Measurements from ENCODE around the gene B4GALT6. TPM values are rescaled to one million over a fixed set of nuclear protein-coding genes. Genes with fewer than 3 reads are reported as not detected.

Gene B4GALT6
- total RNA-seq, 1 donor from 2014 or later: 0.32 TPM

GRCh38 chr18:31683106-31683505 is 1.3 kb downstream of the B4GALT6 start:
- Histone ChIP-seq H3K9me3 (no peaks in the 10 kb centered on the region), H3K27ac (no peak overlapping the region), H3K36me3 (no peaks in the 10 kb centered on the region), H3K27me3 (no peaks in the 10 kb centered on the region), H3K4me1 (peaks cover 0 to 3% of the 10 kb centered on the region in 2 donors), H3K4me3 (no peak overlapping the region)
- no peak for TF ChIP-seq CTCF (IDR thresholded peaks at IDR 0.05)
- intact Hi-C loops (cut with DNase I): no loop called here
- DNase-seq (ENCODE audit: low spot score in 2 of 2): no peak

- Histone ChIP-seq H3K27ac (no peak overlapping the region), H3K4me1 (peaks cover 0 to 3% of the 10 kb centered on the region in 2 donors), H3K27me3 (no peaks in the 10 kb centered on the region), H3K4me3 (no peak overlapping the region), H3K9me3 (no peaks in the 10 kb centered on the region), H3K36me3 (no peaks in the 10 kb centered on the region)
- intact Hi-C loops (cut with DNase I): no loop called here
- TF ChIP-seq CTCF (IDR thresholded peaks at IDR 0.05): no peak
- no peak for DNase-seq (ENCODE audit: low spot score in 2 of 2)
Observed at GRCh38 chr18:31680831-31681568, 3.4 kb downstream of the B4GALT6 start.

- H3K36me3 ChIP-seq: no peaks in the 10 kb centered on the region
- no peak for DNase-seq (ENCODE audit: low spot score in 2 of 2)
- no peak overlapping the region for H3K27ac ChIP-seq
- no peak overlapping the region for H3K4me3 ChIP-seq
- H3K4me1 ChIP-seq: peaks cover 0 to 3% of the 10 kb centered on the region in 2 donors
- H3K9me3 ChIP-seq: no peaks in the 10 kb centered on the region
- no peaks in the 10 kb centered on the region for H3K27me3 ChIP-seq
- intact Hi-C loops (cut with DNase I): no loop called here
- TF ChIP-seq CTCF (IDR thresholded peaks at IDR 0.05): no peak
Observed at GRCh38 chr18:31680433-31680811, 4.0 kb downstream of the B4GALT6 start.

- DNase-seq (ENCODE audit: low spot score in 2 of 2): no peak
- intact Hi-C loops (cut with DNase I): no loop called here
- Histone ChIP-seq H3K4me3 (no peak overlapping the region), H3K9me3 (no peaks in the 10 kb centered on the region), H3K27me3 (no peaks in the 10 kb centered on the region), H3K4me1 (peaks cover 0 to 3% of the 10 kb centered on the region in 2 donors), H3K36me3 (no peaks in the 10 kb centered on the region), H3K27ac (no peak overlapping the region)
- no peak for TF ChIP-seq CTCF (IDR thresholded peaks at IDR 0.05)
Observed at GRCh38 chr18:31679791-31680432, 4.5 kb downstream of the B4GALT6 start.

- H3K27ac ChIP-seq: no peak overlapping the region
- no peaks in the 10 kb centered on the region for H3K36me3 ChIP-seq
- no peak for TF ChIP-seq CTCF (IDR thresholded peaks at IDR 0.05)
- no peaks in the 10 kb centered on the region for H3K27me3 ChIP-seq
- no peak overlapping the region for H3K4me3 ChIP-seq
- DNase-seq (ENCODE audit: low spot score in 2 of 2): no peak
- intact Hi-C loops (cut with DNase I): no loop called here
- H3K4me1 ChIP-seq: peaks cover 0 to 3% of the 10 kb centered on the region in 2 donors
- no peaks in the 10 kb centered on the region for H3K9me3 ChIP-seq
Observed at GRCh38 chr18:31679133-31679742, 5.1 kb downstream of the B4GALT6 start.

Measured in ascending aorta (tissue), 2 donors.